Umbilical cord (tissue), 2 donors: Measurements from ENCODE around the gene PCBP1. TPM values are rescaled to one million over a fixed set of nuclear protein-coding genes. Genes with fewer than 3 reads are reported as not detected.
"Not testable (repeated sequence)": the region's sequence is repeated elsewhere in the genome, so short reads cannot be mapped to it uniquely, and the experiment has no call there.

Experiments used
- DNase-seq: peaks from one replicate; pipeline ENCODE4 v3.0.0-alpha.2; 2015; ENCODE audit warnings: low spot score
- total RNA-seq: library from RNA; depleted of rRNA; stranded (reverse); fragments of >200 nt; gene quantifications from one replicate; pipeline ENCODE4 v1.2.3, GENCODE V29; 2014; ENCODE audit warnings: low replicate concordance; ENCODE audit not compliant: insufficient read depth

Gene PCBP1
- total RNA-seq, 1 donor from 2014 or later = 40.0 TPM

- DNase-seq = no peak
Measured at GRCh38 chr2:70081221-70081620, 6.1 kb upstream of the PCBP1 start.

GRCh38 chr2:70083344-70084156 lies 3.7 kb upstream of the PCBP1 start:
- DNase-seq = no peak

GRCh38 chr2:70084973-70085710 lies 2.1 kb upstream of the PCBP1 start:
- peak; percentile 41 for DNase-seq

- no peak for DNase-seq
Measured at GRCh38 chr2:70085711-70086277, 1.5 kb upstream of the PCBP1 start.

- DNase-seq = peak; percentile 93
Measured at GRCh38 chr2:70086278-70086837, 919 bp upstream of the PCBP1 start.

- DNase-seq = peak; percentile 53
Measured at GRCh38 chr2:70087702-70088597, 673 bp downstream of the PCBP1 start.

GRCh38 chr2:70088598-70089219 lies 1.4 kb downstream of the PCBP1 start:
- DNase-seq = no peak

- DNase-seq = peak; percentile 36
Measured at GRCh38 chr2:70089220-70089982, 2.1 kb downstream of the PCBP1 start.

- no peak for DNase-seq
Measured at GRCh38 chr2:70089983-70090525, 2.8 kb downstream of the PCBP1 start.

GRCh38 chr2:70090706-70091334 lies 3.5 kb downstream of the PCBP1 start:
- DNase-seq = no peak

- DNase-seq = no peak
Measured at GRCh38 chr2:70091364-70091763, 4.1 kb downstream of the PCBP1 start.

GRCh38 chr2:70091816-70092215 lies 4.5 kb downstream of the PCBP1 start:
- DNase-seq = no peak

- not testable (repeated sequence) for DNase-seq
Measured at GRCh38 chr2:70092576-70093243, 5.4 kb downstream of the PCBP1 start.

- DNase-seq = no peak
Measured at GRCh38 chr2:70094171-70094977, 7.1 kb downstream of the PCBP1 start.

GRCh38 chr2:70094978-70095719 lies 7.9 kb downstream of the PCBP1 start:
- DNase-seq = peak; percentile 83

- no peak for DNase-seq
Measured at GRCh38 chr2:70095720-70096670, 8.7 kb downstream of the PCBP1 start.
